ENCODE results near the gene PSMB8.
"Not testable (repeated sequence)": the region's sequence is repeated elsewhere in the genome, so short reads cannot be mapped to it uniquely, and the experiment has no call there.

PSMB8 gene

DNA sequence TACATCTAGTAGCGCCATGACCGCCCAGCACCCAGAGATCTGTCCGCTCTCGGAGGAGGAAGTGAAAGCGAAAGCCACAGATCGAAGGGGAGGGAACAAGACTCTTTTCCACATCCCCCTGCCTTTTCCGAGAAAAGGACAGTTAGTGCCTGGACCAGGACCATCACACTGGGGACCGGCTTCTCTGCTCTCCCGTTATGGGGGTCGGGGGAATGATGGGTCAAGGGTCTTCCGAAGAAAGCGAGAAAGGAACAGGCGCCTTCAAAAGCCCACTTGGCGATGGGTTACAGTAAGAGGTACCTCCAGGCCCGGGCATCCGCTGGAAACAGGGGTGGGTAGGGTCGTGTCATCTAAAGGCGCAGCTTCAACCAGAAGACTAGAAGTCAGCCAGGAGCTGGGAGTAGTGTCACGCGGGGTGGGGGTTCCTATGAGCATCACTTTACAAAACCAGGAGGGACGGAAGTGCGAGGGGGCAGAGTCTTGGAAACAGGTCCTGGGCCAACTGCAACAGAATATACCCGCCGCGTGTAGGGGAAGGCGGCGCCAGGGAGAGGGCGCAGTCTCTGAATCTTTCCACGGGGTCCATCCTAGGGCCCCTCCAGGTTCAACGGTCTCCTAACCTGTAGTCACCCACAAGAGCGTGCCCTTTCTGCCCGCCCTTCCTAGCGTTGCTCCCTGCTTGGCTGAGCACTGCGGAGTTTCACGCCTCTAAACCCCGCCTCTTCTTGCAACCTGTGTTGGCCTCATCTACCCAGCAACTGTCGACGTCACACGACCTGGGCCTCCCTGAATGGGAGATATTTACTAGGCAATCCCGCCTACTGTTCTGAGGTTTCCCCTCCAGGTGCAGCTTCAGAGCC is at the start of gene PSMB8:
PSMB8 (minus strand) TSS at position 69 of the 860 bp plus-strand sequence; CDS start at position 18, 51 bp downstream.
- Histone ChIP-seq H3K27me3 (ENCODE audit: control insufficient read depth, insufficient read depth, low read length) (peaks cover 17% of the 10 kb centered on the region), H3K36me3 (ENCODE audit: control insufficient read depth, insufficient read depth, low read length) (peaks cover 20% of the 10 kb centered on the region), H3K9me3 (ENCODE audit: control insufficient read depth, insufficient read depth, low read length) (no peaks in the 10 kb centered on the region), H3K27ac (ENCODE audit: low read depth, low read length) (no peak within 1 kb of the TSS), H3K4me1 (ENCODE audit: control insufficient read depth, insufficient read depth, low read length) (peaks cover 5% of the 10 kb centered on the region; the same call in 1 of the 2 replicates), H3K9ac (ENCODE audit: low read depth, low read length) (peak within 1 kb of the TSS; percentile 54), H3K4me3 (ENCODE audit: low read depth, low read length) (peak within 1 kb of the TSS; percentile 83)

DNA sequence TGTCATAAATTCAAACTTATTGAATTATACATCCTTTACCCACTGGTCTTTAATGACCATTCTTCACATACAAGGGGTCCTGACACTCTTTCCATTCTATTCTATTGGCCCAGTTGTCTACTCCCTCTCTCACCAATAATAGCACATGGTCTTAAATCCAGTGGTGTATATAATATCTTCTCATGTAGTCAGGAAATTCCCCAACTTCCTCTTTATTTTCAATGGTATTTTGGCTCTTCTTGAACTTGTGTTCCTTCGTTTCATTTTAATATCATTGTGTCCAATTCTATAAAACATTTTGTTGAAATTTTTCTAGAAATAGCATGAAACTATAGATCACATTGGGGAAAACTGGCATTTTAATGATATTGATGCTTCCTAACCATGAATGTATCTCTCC is 47.0 kb upstream of the PSMB8 start:
- Histone ChIP-seq H3K27me3 (ENCODE audit: control insufficient read depth, insufficient read depth, low read length) (no peaks in the 10 kb centered on the region), H3K9ac (ENCODE audit: low read depth, low read length) (no peak overlapping the region), H3K4me3 (ENCODE audit: low read depth, low read length) (no peak overlapping the region), H3K27ac (ENCODE audit: low read depth, low read length) (no peak overlapping the region), H3K9me3 (ENCODE audit: control insufficient read depth, insufficient read depth, low read length) (no peaks in the 10 kb centered on the region), H3K36me3 (ENCODE audit: control insufficient read depth, insufficient read depth, low read length) (no peaks in the 10 kb centered on the region), H3K4me1 (ENCODE audit: control insufficient read depth, insufficient read depth, low read length) (0 out of 2 replicates have a peak, but pooled peaks cover 4% of the 10 kb centered on the region)

DNA sequence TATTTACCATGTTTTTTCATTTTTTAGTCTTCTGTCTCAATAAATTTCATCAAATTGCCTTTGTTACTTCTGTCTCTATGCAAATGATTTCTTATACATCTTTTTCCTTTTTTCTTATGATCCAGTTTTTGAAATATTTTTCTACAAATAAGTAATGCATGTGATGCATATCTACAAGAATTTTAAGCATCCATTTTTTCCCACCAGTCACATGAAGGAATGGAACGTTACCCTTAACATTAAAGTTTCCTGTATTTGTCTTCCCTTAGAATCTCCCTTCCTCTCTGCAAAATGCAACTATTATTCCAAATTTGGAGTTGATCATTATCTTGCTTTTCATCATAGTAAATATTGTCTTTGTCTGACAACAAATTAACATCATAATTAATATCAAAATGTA is 45.7 kb upstream of the PSMB8 start:
- H3K4me1 ChIP-seq (ENCODE audit: control insufficient read depth, insufficient read depth, low read length), result no peaks in the 10 kb centered on the region
- H3K9ac ChIP-seq (ENCODE audit: low read depth, low read length), result no peak overlapping the region
- H3K27me3 ChIP-seq (ENCODE audit: control insufficient read depth, insufficient read depth, low read length), result no peaks in the 10 kb centered on the region
- no peaks in the 10 kb centered on the region for H3K36me3 ChIP-seq (ENCODE audit: control insufficient read depth, insufficient read depth, low read length)
- no peaks in the 10 kb centered on the region for H3K9me3 ChIP-seq (ENCODE audit: control insufficient read depth, insufficient read depth, low read length)
- no peak overlapping the region for H3K27ac ChIP-seq (ENCODE audit: low read depth, low read length)
- no peak overlapping the region for H3K4me3 ChIP-seq (ENCODE audit: low read depth, low read length)

- no peak overlapping the region for H3K9ac ChIP-seq (ENCODE audit: low read depth, low read length)
- H3K4me3 ChIP-seq (ENCODE audit: low read depth, low read length), result no peak overlapping the region
- H3K9me3 ChIP-seq (ENCODE audit: control insufficient read depth, insufficient read depth, low read length), result no peaks in the 10 kb centered on the region
- no peaks in the 10 kb centered on the region for H3K4me1 ChIP-seq (ENCODE audit: control insufficient read depth, insufficient read depth, low read length)
- H3K36me3 ChIP-seq (ENCODE audit: control insufficient read depth, insufficient read depth, low read length), result no peaks in the 10 kb centered on the region
- no peak overlapping the region for H3K27ac ChIP-seq (ENCODE audit: low read depth, low read length)
- no peaks in the 10 kb centered on the region for H3K27me3 ChIP-seq (ENCODE audit: control insufficient read depth, insufficient read depth, low read length)
These were observed 44.7 kb upstream of the PSMB8 start for GRCh38 chr6:32888576-32888975.

GRCh38 chr6:32887616-32888015 is 43.8 kb upstream of the PSMB8 start:
- no peak overlapping the region for H3K4me3 ChIP-seq (ENCODE audit: low read depth, low read length)
- H3K4me1 ChIP-seq (ENCODE audit: control insufficient read depth, insufficient read depth, low read length), result no peaks in the 10 kb centered on the region
- no peak overlapping the region for H3K27ac ChIP-seq (ENCODE audit: low read depth, low read length)
- no peaks in the 10 kb centered on the region for H3K36me3 ChIP-seq (ENCODE audit: control insufficient read depth, insufficient read depth, low read length)
- H3K9me3 ChIP-seq (ENCODE audit: control insufficient read depth, insufficient read depth, low read length), result no peaks in the 10 kb centered on the region
- H3K27me3 ChIP-seq (ENCODE audit: control insufficient read depth, insufficient read depth, low read length), result no peaks in the 10 kb centered on the region
- H3K9ac ChIP-seq (ENCODE audit: low read depth, low read length), result no peak overlapping the region

GRCh38 chr6:32886681-32887383 is 43.0 kb upstream of the PSMB8 start:
- Histone ChIP-seq H3K27ac (ENCODE audit: low read depth, low read length) (no peak overlapping the region), H3K27me3 (ENCODE audit: control insufficient read depth, insufficient read depth, low read length) (no peaks in the 10 kb centered on the region), H3K9me3 (ENCODE audit: control insufficient read depth, insufficient read depth, low read length) (no peaks in the 10 kb centered on the region), H3K36me3 (ENCODE audit: control insufficient read depth, insufficient read depth, low read length) (no peaks in the 10 kb centered on the region), H3K9ac (ENCODE audit: low read depth, low read length) (no peak overlapping the region), H3K4me1 (ENCODE audit: control insufficient read depth, insufficient read depth, low read length) (no peaks in the 10 kb centered on the region), H3K4me3 (ENCODE audit: low read depth, low read length) (no peak overlapping the region)

DNA sequence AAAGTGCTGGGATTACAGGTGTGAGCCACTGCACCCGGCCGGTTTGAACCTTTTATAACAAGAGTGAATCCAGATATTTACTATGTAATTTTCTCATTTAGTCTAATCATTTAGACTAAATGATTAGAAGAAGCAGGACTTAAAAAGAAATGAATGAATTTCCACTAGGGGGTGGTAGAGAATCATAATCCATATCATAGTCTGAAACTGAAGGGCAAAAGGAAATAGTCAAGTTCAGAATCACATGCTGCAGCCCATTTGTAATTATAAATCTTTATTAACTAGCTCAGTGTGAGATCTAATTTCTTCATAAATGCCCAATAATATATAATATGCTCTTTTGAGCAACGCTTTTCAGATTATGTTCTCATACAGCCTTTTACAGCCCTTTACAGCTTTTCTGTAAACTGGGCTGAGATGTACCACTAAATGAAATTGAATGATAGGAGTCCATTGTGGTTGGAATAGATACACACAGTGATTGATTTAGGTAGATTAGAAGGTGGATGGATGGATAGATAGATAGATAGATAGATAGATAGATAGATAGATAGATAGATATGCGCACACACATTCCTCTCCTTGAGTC is 41.9 kb upstream of the PSMB8 start:
- no peak overlapping the region for H3K9ac ChIP-seq (ENCODE audit: low read depth, low read length)
- no peak overlapping the region for H3K27ac ChIP-seq (ENCODE audit: low read depth, low read length)

GRCh38 chr6:32883789-32884188 is 39.9 kb upstream of the PSMB8 start:
- Histone ChIP-seq H3K9me3 (ENCODE audit: control insufficient read depth, insufficient read depth, low read length) (no peaks in the 10 kb centered on the region), H3K9ac (ENCODE audit: low read depth, low read length) (no peak overlapping the region), H3K36me3 (ENCODE audit: control insufficient read depth, insufficient read depth, low read length) (no peaks in the 10 kb centered on the region), H3K4me1 (ENCODE audit: control insufficient read depth, insufficient read depth, low read length) (no peaks in the 10 kb centered on the region), H3K4me3 (ENCODE audit: low read depth, low read length) (no peak overlapping the region), H3K27ac (ENCODE audit: low read depth, low read length) (no peak overlapping the region), H3K27me3 (ENCODE audit: control insufficient read depth, insufficient read depth, low read length) (no peaks in the 10 kb centered on the region)

More for the DNA sequence above, 41.9 kb upstream of the PSMB8 start:
- no peaks in the 10 kb centered on the region for H3K4me1 ChIP-seq (ENCODE audit: control insufficient read depth, insufficient read depth, low read length)
- no peaks in the 10 kb centered on the region for H3K36me3 ChIP-seq (ENCODE audit: control insufficient read depth, insufficient read depth, low read length)
- no peaks in the 10 kb centered on the region for H3K27me3 ChIP-seq (ENCODE audit: control insufficient read depth, insufficient read depth, low read length)
- no peaks in the 10 kb centered on the region for H3K9me3 ChIP-seq (ENCODE audit: control insufficient read depth, insufficient read depth, low read length)
- H3K4me3 ChIP-seq (ENCODE audit: low read depth, low read length), result no peak overlapping the region

DNA sequence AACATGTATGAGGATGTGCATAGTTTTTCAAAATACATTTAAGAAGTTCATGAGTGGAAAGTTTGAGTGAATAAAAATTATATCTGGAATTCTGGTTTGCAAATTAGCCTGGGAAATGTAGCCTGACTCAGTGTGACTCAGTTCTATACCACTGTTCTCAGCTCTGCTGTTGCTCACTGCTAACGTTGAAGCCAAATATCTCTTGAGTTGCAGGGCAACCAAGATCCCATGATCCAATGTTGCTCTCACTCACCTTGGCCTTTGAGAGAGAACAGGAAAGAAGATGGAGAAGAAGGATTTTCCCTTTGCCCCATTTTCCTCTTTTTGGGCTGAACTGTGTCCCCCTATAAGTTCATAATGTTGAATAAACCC is 39.0 kb upstream of the PSMB8 start:
- H3K4me1 ChIP-seq (ENCODE audit: control insufficient read depth, insufficient read depth, low read length), result no peaks in the 10 kb centered on the region
- H3K27me3 ChIP-seq (ENCODE audit: control insufficient read depth, insufficient read depth, low read length), result no peaks in the 10 kb centered on the region
- H3K27ac ChIP-seq (ENCODE audit: low read depth, low read length), result no peak overlapping the region
- no peak overlapping the region for H3K9ac ChIP-seq (ENCODE audit: low read depth, low read length)
- H3K36me3 ChIP-seq (ENCODE audit: control insufficient read depth, insufficient read depth, low read length), result no peaks in the 10 kb centered on the region
- no peaks in the 10 kb centered on the region for H3K9me3 ChIP-seq (ENCODE audit: control insufficient read depth, insufficient read depth, low read length)
- H3K4me3 ChIP-seq (ENCODE audit: low read depth, low read length), result no peak overlapping the region

- not testable (repeated sequence) for H3K9me3 ChIP-seq (ENCODE audit: control insufficient read depth, insufficient read depth, low read length); H3K4me1 ChIP-seq (ENCODE audit: control insufficient read depth, insufficient read depth, low read length); H3K4me3 ChIP-seq (ENCODE audit: low read depth, low read length); H3K9ac ChIP-seq (ENCODE audit: low read depth, low read length); H3K27me3 ChIP-seq (ENCODE audit: control insufficient read depth, insufficient read depth, low read length); H3K36me3 ChIP-seq (ENCODE audit: control insufficient read depth, insufficient read depth, low read length); H3K27ac ChIP-seq (ENCODE audit: low read depth, low read length)
These were observed 37.1 kb upstream of the PSMB8 start for GRCh38 chr6:32880962-32881361.

- Histone ChIP-seq H3K9ac (ENCODE audit: low read depth, low read length) (no peak overlapping the region), H3K4me1 (ENCODE audit: control insufficient read depth, insufficient read depth, low read length) (no peaks in the 10 kb centered on the region), H3K36me3 (ENCODE audit: control insufficient read depth, insufficient read depth, low read length) (no peaks in the 10 kb centered on the region), H3K27me3 (ENCODE audit: control insufficient read depth, insufficient read depth, low read length) (no peaks in the 10 kb centered on the region), H3K27ac (ENCODE audit: low read depth, low read length) (no peak overlapping the region), H3K9me3 (ENCODE audit: control insufficient read depth, insufficient read depth, low read length) (no peaks in the 10 kb centered on the region), H3K4me3 (ENCODE audit: low read depth, low read length) (no peak overlapping the region)
These were observed 35.8 kb upstream of the PSMB8 start for GRCh38 chr6:32879691-32880090.

Measured in HUES48 (cell line).